HG03280 (cell line): ENCODE measurements around the gene ATG12.
"Not testable (repeated sequence)": the region's sequence is repeated elsewhere in the genome, so short reads cannot be mapped to it uniquely, and the experiment has no call there.

Experiments
- ATAC-seq: cut with Tn5 transposase; IDR thresholded peaks from one replicate; pipeline ENCODE4 v1.9.1; 2021; ENCODE audit warnings: mild to moderate bottlenecking, moderate library complexity; ENCODE audit not compliant: unreplicated experiment

The ATG12 gene

DNA sequence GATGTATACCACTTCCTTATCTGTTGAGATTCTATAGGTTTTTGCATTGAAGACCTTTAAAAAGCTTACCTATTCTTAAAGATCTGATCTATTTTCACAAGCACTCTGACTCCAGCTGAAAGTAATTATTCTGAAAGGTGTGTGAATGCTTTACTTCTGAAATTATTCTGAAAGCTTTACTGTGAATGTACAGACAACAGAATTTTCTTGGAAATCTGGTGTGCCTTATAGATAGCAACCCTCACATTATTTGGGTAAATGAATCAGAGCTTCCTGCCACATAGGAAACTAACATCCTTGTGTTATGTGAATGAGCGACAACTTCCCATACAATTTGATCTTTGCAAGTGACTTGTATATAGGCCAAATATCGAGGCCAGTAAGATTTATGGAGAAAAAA is 31.4 kb downstream of the ATG12 start:
- ATAC-seq, result no peak

- not testable (repeated sequence) for ATAC-seq
These were observed 33.3 kb downstream of the ATG12 start for GRCh38 chr5:115808066-115808465.

DNA sequence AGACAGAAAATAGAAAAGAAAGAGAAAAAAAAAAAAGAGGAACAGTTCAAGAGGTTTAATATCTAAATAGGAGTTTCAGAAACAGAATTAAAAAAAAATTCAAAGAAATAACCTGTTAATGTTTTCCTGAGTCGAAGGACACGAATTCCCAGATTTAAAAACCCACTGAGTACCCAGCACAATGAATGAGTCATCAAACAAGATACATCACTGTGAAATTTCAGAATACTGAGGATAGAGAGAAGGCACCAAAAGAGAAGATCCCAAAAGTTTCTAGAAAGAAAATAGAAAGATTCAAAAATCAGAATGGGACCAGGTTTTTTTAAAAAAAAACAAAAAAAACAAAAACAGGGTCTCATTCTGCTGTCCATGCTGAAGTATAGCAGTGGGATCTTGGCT is 33.7 kb downstream of the ATG12 start:
- no peak for ATAC-seq

GRCh38 chr5:115806986-115807653 is 34.2 kb downstream of the ATG12 start:
- ATAC-seq, result no peak

- ATAC-seq, result no peak
These were observed 39.4 kb downstream of the ATG12 start for GRCh38 chr5:115801984-115802383.

GRCh38 chr5:115801152-115801551 is 40.2 kb downstream of the ATG12 start:
- no peak for ATAC-seq

DNA sequence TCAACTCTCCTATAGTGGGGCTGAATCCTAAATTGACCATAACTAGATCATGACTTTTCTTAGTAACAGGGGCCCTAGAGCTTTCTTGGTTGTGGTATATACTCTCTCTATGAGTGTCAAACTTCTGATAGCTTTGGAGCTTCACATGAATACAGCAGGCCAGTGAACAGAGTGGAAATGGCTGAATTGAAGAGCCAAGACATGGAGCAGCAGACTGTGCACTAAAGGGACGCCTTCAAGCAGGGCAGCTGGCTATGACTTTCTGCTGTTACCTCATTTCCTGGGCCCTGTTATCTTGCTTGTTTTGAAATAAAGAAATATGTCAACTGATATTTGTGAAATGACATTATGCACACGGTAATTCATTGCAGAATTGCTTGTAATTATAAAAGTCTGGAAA is 41.3 kb downstream of the ATG12 start:
- ATAC-seq, result no peak

DNA sequence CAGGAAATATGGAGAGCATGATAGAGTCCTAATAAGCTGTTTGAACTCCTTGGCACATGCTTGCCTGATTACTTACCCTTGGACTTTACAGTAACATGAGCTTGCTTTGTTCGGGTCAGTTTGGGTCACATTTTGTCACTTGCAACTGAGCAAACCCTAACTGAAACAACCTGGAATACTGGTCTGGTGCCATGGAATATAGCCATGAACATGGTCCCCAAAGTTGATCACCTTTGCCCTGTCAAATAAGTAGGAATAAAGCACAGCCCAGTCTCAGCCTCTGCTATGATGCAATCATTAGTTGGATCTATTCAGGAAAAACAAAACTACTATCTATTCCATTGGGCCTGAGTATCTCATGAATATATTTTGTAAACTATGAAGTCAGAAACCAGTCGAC is 43.1 kb downstream of the ATG12 start:
- ATAC-seq, result no peak

GRCh38 chr5:115796656-115797055 is 44.7 kb downstream of the ATG12 start:
- ATAC-seq, result no peak

DNA sequence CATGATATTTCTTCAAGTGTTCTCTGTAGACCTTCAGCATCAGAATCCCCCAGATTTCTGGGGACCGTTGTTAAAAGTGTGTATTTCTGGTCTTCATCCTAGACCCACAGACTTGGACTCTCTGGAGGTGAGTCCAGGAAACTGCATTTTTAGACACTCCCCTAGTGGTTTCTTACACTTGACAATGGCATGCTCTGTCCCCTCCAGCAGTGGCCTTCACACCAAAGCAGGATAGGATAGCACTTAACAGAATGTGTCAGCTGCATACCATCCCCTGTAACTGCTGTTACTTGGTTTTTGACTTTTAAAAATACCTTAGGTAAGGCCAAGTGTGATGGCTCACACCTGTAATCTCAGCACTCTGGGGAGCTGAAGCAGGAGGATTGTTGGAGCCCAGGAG is 45.7 kb downstream of the ATG12 start:
- no peak for ATAC-seq

DNA sequence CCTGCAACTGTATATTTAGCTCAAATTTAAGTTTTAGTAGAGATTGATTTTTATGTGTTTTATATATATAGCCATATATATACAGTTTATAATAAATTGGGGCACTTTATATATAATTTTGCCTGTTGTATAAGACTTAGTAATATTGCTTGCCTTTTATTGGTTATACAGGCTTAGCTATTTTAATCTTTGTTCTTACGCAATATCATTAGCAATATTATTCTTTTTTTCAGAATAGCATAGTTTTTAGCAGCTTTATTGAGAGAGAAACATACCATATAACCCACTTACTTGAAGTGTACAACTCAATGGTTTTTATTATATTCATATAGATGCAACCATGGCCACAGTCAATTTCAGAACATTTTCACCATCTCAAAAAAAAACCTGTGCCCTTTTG is 52.9 kb downstream of the ATG12 start:
- ATAC-seq, result no peak

GRCh38 chr5:115787426-115787825 is 53.9 kb downstream of the ATG12 start:
- no peak for ATAC-seq

DNA sequence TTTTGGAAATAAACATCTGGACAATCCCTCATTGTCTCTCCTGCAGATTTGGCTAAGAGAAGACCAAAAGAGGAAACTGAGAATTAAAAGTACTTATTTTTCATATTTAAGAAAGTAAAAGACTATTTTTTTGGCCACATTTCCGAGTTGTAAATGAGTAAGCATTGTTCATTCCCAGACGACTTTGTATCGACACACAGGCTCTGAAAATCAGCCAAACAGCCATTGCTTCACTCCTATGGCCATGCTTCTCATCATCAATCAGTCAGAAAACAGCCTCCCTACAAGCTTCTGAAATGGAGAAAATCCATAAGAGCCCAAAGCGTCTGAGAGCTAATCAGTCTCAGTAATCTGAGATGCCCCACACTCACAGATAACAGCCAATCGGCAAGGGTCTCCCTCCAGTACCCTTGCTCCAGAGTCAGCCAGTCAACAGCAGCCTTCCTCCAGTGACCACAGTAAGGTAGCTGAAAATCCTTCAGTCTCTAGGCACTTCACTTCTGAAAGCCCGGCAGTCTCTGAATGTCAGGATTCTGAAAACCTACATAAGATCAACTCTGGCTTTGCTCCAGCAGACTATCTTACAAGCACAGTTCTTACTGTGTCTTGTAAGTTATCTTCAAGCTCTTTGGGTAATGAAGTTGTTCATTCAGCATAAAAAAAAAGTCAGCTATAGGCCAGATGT is 55.8 kb downstream of the ATG12 start:
- no peak for ATAC-seq

DNA sequence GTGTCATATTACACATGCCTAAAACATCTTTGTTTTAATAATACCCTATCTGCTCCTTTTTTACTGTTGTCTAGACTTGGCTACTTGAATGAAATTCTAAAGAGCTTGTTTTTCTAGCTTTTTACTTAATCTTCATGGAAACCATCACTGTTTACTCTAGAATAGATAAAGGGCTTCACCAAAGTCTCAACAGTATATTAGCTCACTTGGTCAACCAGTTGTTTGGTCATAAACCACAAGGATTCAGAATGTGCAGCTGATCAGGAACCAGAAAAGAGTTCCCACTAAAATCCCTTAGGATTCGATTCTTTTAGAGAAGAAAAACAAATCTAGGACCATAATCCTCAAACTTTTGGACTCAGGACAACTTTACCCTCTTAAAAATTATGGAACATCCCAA is 62.9 kb downstream of the ATG12 start:
- no peak for ATAC-seq
